Suprapubic skin (tissue), 4 donors: ENCODE data around the gene NOVA2. TPM values are rescaled to one million over a fixed set of nuclear protein-coding genes. Genes with fewer than 3 reads are reported as not detected.
"Not testable (repeated sequence)": the region's sequence is repeated elsewhere in the genome, so short reads cannot be mapped to it uniquely, and the experiment has no call there.

Experiments used
- DNase-seq, 2 donors: peaks; one replicate each; pipeline ENCODE4 v3.0.0-alpha.2; 2019; ENCODE audit warnings: low spot score in 2 of 2
- H3K27ac ChIP-seq: fragments of 200-600 bp; sonication (generic); one replicate; pipeline ENCODE4 v1.5.1; 2019
- H3K27me3 ChIP-seq: fragments of 200-600 bp; sonication (generic); one replicate; pipeline ENCODE4 v1.5.1; 2019
- H3K36me3 ChIP-seq: fragments of 200-600 bp; sonication (generic); one replicate; pipeline ENCODE4 v1.5.1; 2019
- H3K4me1 ChIP-seq: fragments of 200-600 bp; sonication (generic); one replicate; pipeline ENCODE4 v1.5.1; 2019
- H3K4me3 ChIP-seq: fragments of 200-600 bp; sonication (generic); one replicate; pipeline ENCODE4 v1.5.1; 2019; ENCODE audit warnings: mild to moderate bottlenecking
- H3K9me3 ChIP-seq: fragments of 200-600 bp; sonication (generic); one replicate; pipeline ENCODE4 v1.5.1; 2019
- EP300 ChIP-seq: sonication (generic); formaldehyde crosslinking; IDR thresholded peaks from one replicate; pipeline ENCODE4 v1.6.1; 2017; ENCODE audit warnings: antibody characterized with exemption
- POLR2A ChIP-seq, 2 donors: fragments of 450-650 bp; IDR thresholded peaks; one replicate each; pipeline ENCODE4 v1.6.1; 2017; ENCODE audit warnings: antibody characterized with exemption in 2 of 2, mild to moderate bottlenecking in 2 of 2, moderate library complexity in 2 of 2
- POLR2AphosphoS5 ChIP-seq, 3 donors: sonication (generic); formaldehyde crosslinking; IDR thresholded peaks; one replicate each; pipeline ENCODE4 v1.6.1; 2017; ENCODE audit warnings: antibody characterized with exemption in 3 of 3
- WGBS: methylation state at CpG from one replicate; pipeline ENCODE4 v1.1.5; 2018; 5-methylcytosine and 5-hydroxymethylcytosine counted together
- total RNA-seq, 4 donors: library from RNA; depleted of rRNA; stranded (reverse); fragments of >200 nt; gene quantifications; one replicate each; pipeline ENCODE4 v1.1.0, GENCODE V29; 2016
- TF ChIP-seq, protein P1 (sequence below), 2 donors: fragments of 200-600 bp in 1 of 2; fragments of 450-650 bp in 1 of 2; sonication (generic) in 1 of 2; IDR thresholded peaks; one replicate each; pipeline ENCODE4 v1.5.1; 2016 to 2019; ENCODE audit warnings: antibody characterized with exemption in 2 of 2, mild to moderate bottlenecking in 1 of 2, moderate library complexity in 1 of 2

The NOVA2 gene
- total RNA-seq, 4 donors from 2014 or later, result 0.21 to 0.97 (median 0.55) TPM

DNA sequence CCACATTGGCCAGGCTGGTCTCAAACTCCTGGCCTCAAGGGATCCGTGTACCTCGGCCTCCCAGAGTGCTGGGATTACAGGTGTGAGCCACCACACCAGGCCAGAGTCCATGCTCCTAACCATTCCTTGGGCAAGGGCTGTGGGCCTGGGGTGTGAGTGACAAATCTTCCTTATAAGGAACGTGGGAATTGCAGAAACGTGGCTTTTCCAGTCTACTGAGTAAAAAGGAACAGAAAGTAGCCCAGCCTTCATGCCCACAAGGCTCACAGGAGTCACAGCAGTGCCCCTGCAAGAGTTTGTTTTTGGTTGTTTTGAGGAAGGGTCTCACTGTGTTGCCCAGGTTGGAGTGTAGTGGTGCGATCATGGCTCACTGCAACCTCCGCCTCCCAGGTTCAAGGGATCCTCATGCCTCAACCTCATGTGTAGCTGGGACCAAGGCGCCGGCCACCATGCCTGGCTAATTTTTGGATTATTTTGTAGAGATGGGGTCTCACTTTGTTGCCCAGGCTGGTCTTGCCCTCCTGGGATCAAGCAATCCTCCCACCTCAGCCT lies 76.3 kb downstream of the NOVA2 start:
- Histone ChIP-seq H3K36me3 (peaks cover 41% of the 10 kb centered on the region), H3K27ac (no peak overlapping the region), H3K4me3 (no peak overlapping the region), H3K4me1 (peaks cover 18% of the 10 kb centered on the region), H3K27me3 (no peaks in the 10 kb centered on the region), H3K9me3 (no peaks in the 10 kb centered on the region)
- DNase-seq, result no peak
- WGBS, result 88% methylated on average over 8 of the region's 8 CpGs
- TF ChIP-seq POLR2AphosphoS5 (IDR thresholded peaks at IDR 0.05) (no peak), EP300 (no peak), POLR2A (IDR thresholded peaks at IDR 0.05) (no peak)
- TF ChIP-seq, protein P1, sequence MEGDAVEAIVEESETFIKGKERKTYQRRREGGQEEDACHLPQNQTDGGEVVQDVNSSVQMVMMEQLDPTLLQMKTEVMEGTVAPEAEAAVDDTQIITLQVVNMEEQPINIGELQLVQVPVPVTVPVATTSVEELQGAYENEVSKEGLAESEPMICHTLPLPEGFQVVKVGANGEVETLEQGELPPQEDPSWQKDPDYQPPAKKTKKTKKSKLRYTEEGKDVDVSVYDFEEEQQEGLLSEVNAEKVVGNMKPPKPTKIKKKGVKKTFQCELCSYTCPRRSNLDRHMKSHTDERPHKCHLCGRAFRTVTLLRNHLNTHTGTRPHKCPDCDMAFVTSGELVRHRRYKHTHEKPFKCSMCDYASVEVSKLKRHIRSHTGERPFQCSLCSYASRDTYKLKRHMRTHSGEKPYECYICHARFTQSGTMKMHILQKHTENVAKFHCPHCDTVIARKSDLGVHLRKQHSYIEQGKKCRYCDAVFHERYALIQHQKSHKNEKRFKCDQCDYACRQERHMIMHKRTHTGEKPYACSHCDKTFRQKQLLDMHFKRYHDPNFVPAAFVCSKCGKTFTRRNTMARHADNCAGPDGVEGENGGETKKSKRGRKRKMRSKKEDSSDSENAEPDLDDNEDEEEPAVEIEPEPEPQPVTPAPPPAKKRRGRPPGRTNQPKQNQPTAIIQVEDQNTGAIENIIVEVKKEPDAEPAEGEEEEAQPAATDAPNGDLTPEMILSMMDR (IDR thresholded peaks at IDR 0.05), result no peak

DNA sequence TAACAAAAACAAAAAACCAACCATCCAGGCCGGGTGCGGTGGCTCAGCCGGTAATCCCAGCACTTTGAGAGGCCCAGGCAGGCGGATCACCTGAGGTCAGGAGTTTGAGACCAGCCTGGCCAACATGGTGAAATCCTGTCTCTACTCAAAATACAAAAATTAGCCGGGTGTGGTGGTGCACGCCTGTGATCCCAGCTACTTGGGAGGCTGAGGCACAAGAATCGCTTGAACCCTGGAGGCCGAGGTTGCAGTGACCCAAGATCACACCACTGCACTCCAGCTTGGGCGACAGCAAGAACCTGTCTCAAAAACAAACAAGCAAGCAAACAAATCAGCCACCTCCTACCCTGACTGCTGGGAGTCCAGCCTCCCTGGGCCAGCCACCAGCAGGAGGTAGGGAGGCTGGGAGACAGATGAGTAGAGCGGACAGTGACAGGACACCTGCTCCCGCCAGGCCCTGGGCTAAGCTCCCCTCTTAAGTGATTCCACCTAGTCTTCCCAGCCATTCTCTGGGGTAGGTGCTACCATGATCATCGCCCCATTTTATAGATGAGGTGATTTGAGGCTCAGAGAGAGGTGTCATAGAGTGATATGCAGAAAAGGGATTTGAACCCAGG lies 77.6 kb downstream of the NOVA2 start:
- not testable (repeated sequence) for H3K9me3 ChIP-seq, H3K27me3 ChIP-seq, H3K27ac ChIP-seq, DNase-seq, H3K4me3 ChIP-seq, H3K4me1 ChIP-seq
- 94% methylated on average over 12 of the region's 12 CpGs for WGBS
- H3K36me3 ChIP-seq, result peaks cover 45% of the 10 kb centered on the region

DNA sequence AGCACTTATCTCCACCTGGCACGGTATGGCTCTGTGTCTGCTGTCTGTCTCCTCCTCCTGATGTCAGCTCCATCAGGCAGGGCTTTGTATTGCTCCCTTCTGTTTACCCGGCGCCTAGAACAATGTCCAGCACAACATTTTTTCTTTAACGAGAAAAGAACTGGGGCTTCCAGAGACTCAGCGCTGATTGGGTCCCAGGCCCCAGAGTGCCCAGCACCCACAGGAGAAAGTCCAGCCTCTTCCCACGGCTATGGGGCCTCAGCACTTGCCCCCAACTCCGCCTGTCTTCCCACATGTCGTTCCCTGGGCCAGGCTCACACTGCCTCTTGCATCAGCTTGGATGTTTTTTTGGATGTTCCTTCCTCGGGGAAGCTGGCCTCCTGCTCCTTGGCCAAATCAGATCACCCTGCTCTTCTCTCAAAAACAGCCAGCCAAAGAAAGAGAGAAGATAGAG lies 78.1 kb downstream of the NOVA2 start:
- TF ChIP-seq POLR2A (IDR thresholded peaks at IDR 0.05) (no peak), POLR2AphosphoS5 (IDR thresholded peaks at IDR 0.05) (no peak), EP300 (no peak)
- TF ChIP-seq, protein P1 (IDR thresholded peaks at IDR 0.05), result no peak
- Histone ChIP-seq H3K27ac (no peak overlapping the region), H3K4me3 (no peak overlapping the region), H3K4me1 (peaks cover 3% of the 10 kb centered on the region), H3K27me3 (no peaks in the 10 kb centered on the region), H3K9me3 (no peaks in the 10 kb centered on the region), H3K36me3 (peaks cover 50% of the 10 kb centered on the region)
- DNase-seq, result no peak
- 83% methylated on average over 9 of the region's 9 CpGs for WGBS

DNA sequence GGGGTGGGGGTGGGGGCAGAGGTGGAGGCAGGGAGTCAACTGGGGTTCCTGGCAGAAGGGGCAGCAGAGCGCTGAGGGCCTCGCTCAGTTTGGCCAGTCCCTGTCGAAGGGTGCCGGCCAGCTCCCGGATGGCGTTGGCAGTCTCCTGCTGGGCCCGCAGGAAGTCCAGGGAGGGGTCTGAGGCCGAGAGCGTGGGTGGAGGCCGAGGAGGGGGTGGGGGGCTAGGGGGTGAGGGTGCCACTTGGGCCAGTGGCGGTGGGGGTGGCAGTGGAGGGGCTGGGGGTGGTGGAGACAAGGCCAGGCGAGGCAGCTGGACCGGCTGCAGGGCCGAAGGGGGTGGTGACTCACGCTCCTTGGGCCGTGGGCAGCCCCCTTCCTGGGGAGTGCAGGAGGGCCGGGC lies 82.8 kb downstream of the NOVA2 start:
- no peak for DNase-seq
- WGBS, result 87% methylated on average over 10 of the region's 17 CpGs
- Histone ChIP-seq H3K4me3 (no peak overlapping the region), H3K27me3 (no peaks in the 10 kb centered on the region), H3K4me1 (peaks cover 9% of the 10 kb centered on the region), H3K9me3 (no peaks in the 10 kb centered on the region), H3K36me3 (peaks cover 24% of the 10 kb centered on the region), H3K27ac (no peak overlapping the region)
- TF ChIP-seq, protein P1 (IDR thresholded peaks at IDR 0.05), result no peak
- TF ChIP-seq POLR2AphosphoS5 (IDR thresholded peaks at IDR 0.05), result no peak
- no peak for TF ChIP-seq POLR2A (IDR thresholded peaks at IDR 0.05)
- TF ChIP-seq EP300, result no peak

DNA sequence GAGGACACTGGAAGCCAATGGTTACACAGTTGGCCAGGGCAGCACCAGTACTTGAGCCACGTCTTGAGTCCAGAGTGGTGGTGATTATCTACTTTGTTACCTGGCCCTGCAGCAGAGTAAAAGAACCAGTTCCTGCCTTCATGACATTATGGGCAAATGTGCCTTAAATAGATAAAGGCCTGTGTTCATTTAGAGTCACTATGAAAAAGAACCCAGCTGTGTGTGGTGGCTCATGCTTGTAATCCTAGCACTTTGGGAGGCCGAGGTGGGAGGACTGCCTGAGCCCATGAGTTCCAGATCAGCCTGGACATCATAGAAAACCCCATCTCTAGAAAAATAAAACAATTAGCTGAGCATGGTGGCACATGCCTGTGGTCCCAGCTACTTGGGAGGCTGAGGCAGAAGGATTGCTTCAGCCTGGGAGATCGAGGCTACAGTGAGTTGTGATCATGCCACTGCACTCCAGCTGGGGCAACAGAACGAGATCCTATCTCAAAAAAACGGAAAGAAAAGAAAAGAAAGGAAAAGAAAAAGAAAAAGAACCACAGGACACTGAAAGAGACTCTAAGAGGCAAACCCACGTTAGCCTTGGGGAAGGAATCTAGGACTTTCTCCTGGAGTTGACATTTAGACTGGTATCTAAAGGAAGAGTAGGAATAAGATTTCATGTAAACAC lies 84.3 kb downstream of the NOVA2 start:
- Histone ChIP-seq H3K4me1 (peaks cover 22% of the 10 kb centered on the region), H3K4me3 (no peak overlapping the region), H3K36me3 (peaks cover 13% of the 10 kb centered on the region), H3K27ac (no peak overlapping the region), H3K27me3 (no peaks in the 10 kb centered on the region), H3K9me3 (no peaks in the 10 kb centered on the region)
- DNase-seq, result no peak
- WGBS, result 79% methylated on average over 6 of the region's 6 CpGs
- TF ChIP-seq EP300 (no peak), POLR2AphosphoS5 (IDR thresholded peaks at IDR 0.05) (no peak), POLR2A (IDR thresholded peaks at IDR 0.05) (no peak)
- TF ChIP-seq, protein P1 (IDR thresholded peaks at IDR 0.05), result no peak
